Hippocampal formation (tissue), 2 donors: ENCODE results near the gene KCNN1.
"Not testable (repeated sequence)": the region's sequence is repeated elsewhere in the genome, so short reads cannot be mapped to it uniquely, and the experiment has no call there.

Experiments used
- DNase-seq, 2 donors: peaks; one replicate each; lab custom pipeline; 2025; lab: John Stamatoyannopoulos, UW

Gene KCNN1

DNA sequence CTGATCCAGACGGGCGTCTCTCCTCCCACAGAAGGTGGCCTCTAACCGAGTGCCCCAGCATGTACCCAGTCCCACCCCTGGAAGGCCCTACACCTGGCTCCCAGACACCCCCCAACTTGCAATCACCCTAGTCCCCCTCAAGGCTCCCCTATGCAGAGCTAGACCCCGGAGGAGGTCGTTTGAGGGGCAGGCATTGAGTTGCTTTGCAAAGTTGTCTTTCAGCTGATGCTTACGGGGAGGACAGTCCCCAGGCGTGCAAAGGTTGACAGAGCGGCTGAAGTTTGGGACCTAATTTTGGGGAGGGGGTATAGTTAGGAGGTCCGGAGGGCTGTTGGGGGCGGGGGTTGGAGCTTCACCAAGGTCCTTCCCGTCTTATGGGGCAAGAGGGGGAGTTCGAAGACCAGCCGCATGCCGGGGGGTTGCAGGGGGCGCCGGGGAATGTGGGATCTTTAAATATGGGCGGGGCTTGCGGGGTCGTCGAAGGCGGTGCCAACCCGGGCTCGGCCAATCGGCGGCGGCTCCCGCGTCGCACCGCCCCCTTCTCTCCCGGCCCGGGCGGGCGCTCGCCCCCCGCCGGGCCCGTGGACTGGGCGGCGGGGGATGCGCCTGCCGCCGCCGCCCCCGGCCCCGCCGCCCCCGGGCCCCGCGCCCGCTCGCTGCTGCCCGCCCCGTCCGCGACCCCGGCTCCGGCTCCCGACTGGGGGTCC lies at the start of gene KCNN1:
Gene KCNN1, plus strand, starts transcription at position 558 of the 707 bp plus-strand sequence. CDS start 6,782 bp downstream, outside the sequence.
- no peak for DNase-seq

DNA sequence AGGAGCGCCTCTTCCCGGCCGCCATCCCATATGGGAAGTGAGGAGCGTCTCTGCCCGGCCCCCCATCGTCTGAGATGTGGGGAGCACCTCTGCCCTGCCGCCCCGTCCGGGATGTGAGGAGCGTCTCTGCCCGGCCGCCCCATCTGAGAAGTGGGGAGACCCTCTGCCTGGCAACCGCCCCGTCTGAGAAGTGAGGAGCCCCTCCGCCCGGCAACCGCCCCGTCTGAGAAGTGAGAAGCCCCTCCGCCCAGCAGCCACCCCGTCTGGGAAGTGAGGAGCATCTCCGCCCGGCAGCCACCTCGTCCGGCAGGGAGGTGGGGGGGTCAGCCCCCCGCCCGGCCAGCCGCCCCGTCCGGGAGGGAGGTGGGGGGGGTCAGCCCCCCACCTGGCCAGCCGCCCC lies 48.8 kb upstream of the KCNN1 start:
- DNase-seq, result not testable (repeated sequence)

DNA sequence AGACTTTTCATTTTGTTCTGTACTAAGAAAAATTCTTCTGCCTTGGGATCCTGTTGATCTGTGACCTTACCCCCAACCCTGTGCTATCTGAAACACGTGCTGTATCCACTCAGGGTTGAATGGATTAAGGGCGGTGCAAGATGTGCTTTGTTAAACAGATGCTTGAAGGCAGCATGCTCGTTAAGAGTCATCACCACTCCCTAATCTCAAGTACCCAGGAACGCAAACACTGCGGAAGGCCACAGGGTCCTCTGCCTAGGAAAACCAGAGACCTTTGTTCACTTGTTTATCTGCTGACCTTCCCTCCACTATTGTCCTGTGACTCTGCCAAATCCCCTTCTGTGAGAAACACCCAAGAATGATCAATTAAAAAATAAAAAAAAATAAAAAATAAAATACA lies 47.8 kb upstream of the KCNN1 start:
- DNase-seq, result not testable (repeated sequence)

DNA sequence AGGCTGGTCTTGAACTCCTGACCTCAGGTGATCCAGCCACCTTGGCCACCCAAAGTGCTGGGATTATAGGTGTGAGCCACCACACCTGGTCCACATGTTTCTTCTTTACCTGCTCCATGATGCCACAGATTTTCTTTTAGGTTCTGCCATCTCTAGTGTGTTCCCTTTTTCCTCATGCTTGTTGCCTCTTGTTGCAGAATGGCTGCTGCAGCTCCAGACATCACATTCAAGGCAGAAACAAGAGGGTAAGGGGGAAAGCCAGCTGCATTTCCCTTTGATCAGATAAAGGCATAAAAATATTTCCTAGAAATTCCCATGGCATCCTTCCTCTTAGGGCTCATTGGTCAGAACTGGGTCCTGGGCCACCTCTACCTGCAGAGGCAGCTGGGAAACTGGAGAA lies 46.4 kb upstream of the KCNN1 start:
- DNase-seq, result no peak

DNA sequence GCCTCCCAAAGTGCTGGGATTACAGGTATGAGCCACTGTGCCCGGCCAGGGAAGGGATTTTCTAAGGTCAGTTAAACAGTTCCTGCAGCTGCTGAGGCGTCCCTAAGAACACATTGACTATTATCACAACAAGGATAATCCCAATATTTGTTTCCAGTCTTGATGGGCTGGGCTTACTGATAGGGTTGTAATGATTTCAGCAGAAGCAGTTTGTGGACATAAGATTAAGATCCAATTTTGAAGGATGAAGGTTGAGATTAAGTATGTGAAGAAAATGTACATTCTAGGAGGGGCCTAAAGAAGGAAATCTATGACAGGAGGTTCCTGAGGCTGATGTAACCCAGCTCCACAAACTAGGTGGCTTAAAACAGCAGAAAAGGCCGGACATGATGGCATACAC lies 44.8 kb upstream of the KCNN1 start:
- DNase-seq, result no peak

DNA sequence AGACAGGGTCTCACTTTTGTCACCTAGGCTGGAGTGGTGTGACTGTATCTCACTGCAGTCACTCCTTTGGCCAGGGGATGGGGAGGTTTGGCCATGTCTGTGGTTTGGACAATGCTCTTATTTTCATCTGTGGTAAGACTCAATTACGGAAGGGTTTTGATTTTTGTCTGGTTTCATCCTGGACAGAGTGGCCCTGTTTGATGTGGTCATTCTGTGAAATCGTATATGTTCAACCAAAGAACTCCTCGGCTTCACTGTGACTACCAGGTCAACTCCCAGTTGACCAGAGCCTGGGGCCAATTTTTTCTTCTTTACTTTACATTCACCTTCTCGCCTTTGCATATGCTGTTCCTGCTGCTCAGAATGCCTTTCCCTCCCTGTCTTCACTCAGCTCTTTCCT lies 40.9 kb upstream of the KCNN1 start:
- no peak for DNase-seq

DNA sequence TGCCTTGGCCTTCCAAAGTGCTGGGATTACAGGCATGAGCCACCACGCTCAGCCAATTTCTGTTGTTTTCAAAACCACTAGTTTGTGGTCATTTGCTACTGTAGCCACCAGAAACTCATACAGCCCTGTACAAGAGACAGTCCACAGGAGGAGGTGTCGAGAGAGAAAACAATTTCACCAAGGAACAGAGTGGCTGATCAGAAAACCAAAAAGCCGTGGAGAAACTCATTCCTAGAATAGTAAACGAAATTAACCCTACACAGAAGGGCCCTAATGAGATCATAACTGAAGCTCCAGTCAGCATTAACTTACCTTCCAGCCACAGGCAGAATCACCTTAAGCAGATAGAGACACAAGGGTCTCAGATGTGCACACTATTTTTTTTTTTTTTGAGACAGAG lies 37.9 kb upstream of the KCNN1 start:
- DNase-seq, result no peak

DNA sequence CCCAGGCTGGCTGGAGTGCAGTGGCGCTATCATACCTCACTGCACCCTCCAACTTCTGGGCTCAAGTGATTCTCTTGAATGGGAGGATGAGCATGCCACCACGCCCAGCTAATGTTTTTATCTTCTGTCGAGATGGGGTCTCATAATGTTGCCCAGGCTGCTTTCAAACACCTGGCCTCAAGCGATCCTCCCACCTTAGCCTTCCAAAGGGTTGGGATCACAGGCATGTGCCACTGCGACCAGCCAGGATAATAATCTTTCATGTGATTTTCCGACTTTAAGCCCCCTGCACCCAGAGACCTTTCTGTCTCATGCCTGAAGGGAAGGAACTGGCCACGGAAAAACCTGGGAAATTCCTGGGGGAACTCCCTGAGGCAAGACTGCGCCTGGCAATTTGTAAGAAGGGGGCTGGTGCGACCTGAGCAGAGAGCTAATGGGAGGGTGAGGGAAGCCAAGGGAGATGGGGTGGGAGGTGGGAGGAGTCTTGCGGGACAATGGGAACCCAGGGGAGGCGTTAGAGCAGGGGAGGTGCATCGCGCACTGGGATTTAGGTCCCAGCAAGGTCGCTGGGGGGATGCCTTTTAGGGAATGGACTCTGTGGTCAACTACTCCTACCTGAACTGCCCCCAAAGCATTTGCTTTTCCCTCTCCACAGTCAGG lies 35.2 kb upstream of the KCNN1 start:
- no peak for DNase-seq

DNA sequence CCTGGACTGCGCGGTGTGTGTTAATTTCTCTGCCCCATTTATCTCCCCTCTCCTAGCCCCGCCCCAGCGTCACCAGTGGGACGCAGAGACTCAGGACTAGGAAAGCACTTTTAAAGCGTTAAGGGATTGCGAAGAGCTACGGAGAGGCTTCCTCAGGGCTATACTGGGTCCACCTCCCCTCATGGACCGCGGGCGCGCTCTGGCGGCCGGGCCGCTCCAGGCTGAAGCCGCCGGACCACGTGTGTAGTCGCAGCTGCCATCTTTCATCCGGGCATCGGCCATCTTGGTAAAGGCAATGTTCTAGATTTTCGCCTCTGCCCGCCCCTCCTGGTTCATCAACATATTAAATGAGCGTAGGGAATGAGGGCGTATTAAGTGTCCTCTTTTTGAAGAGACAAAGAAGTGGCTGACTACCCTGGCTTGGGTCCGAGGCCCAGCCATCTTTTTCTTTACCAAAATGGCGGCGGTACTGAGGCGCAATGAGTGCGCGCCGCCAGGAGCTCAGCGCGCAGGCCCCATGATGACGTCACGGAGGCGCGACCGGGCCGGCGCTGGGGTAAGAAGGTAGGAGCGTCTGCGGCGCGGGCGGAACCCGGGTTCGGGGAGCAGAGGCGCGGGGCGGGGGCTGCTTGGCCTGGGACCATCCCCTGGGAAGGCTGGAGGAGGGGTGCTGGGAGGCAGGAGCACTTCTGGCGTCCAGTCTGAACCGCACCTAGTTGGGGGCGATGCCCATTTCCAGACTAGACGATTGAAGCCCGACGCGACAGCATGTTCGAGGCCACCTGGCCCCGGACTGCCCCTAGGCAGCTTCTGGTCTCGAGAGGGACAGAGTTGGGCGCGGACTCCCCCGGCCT lies 34.2 kb upstream of the KCNN1 start, which contains the start of gene CCDC124:
Gene CCDC124, plus strand, starts transcription at position 531 of the 854 bp plus-strand sequence. CDS start 3,406 bp downstream, outside the sequence.
- peak; percentile 85 to 87 for DNase-seq

DNA sequence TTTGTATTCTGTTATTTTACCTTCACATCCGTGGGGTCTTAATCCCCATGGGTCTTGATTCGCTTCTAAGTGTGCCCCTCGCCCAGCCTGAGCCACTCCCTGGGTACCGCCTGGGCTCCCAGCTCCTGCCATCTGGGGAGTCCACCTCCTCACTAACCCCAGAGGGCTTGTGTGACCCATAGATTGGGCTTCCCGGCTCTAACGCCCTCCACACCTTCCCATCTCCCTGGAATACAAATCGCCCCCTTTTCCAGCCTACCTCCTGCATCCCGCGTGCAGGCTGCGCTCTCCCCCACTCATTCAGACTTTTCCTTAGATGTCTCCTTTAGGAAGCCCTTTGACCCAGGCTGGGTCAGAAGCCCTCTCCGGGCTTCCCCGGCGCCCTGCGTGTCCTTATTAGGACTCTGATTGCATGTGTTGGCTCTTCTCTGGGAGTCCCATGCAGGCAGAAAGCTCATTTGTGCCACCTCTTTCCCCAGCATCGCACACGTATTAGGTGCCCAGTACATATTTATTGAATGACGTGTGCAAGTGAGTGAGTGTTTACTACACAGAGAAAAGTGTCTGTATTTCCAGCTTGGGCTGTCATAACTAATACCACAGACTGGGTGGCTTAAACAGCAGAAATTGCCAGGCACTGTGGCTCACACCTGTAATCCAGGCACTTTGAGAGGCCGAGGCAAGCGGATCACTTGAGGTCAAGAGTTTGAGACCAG lies 33.3 kb upstream of the KCNN1 start:
- no peak for DNase-seq

DNA sequence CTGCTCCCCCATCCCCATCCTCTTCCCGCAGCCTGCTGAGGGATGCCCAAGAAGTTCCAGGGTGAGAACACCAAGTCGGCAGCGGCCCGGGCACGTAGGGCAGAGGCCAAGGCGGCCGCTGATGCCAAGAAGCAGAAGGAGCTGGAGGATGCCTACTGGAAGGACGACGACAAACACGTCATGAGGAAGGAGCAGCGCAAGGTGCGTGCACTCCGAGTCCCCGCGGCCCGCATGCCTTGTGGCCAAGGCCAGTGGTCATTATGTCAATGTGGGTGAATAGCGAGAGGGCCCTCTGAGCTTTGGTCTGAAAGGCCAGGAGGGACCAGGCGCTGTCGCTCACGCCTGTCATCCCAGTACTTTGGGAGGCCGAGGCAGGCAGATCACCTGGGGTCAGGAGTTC lies 30.5 kb upstream of the KCNN1 start:
- DNase-seq, result no peak

DNA sequence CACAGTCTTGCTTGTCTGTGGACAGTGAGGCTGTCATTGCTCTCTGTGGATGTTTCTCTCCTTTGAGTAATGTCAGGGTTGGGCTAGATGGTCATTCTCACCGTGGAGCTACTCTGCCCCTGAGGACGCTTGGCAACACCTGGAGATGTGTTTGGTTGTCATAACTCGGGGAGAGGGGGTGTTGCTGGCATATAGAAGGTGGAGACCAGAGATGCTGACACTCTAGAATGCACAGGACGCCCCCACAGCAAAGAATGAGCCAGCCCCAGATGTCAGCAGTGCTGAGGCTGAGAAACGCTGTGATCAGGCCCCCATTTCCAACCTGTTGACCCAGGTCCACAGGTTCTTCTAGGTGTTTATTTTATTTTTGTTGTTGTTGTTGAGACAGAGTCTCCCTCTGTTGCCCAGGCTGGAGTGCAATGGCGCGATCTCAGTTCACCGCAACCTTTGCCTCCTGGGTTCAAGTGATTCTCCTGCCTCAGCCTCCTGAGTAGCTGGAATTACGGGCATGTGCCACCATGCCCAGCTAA lies 29.5 kb upstream of the KCNN1 start:
- DNase-seq, result no peak

DNA sequence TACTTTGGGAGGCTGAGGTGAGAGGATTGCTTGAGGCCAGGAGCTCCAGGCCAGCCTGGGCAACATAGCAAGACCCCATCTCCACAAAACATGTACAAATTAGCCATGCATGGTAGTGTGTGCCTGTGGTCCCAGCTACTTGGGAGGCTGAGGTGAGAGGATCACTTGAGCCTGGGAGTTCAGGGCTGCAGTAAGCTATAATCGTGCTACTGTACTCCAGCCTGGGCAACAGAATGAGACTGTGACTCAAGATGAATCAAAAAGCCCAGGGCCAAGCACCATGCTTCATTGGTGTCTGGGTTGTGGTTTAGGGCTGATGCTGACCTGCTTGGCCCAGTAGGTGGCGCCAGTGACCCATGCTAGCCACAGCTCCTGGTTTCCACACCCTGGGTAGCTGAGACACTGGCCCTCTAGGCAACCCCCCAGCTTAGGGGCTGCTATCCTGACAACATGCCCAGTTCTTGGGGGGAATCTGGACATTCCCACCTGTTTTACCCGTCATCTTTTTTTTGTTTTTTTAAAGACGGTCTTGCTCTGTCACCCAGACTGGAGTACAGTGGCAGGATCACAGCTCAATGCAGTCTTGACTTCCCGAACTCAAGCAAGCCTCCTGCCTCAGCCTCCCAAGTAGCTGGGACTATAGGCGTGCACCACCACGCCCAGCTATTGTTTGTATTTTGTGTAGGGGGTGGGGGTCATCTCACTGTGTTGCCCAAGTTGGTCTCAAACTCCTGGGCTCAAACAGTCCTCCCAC lies 28.6 kb upstream of the KCNN1 start:
- DNase-seq, result peak; percentile 45 to 53

DNA sequence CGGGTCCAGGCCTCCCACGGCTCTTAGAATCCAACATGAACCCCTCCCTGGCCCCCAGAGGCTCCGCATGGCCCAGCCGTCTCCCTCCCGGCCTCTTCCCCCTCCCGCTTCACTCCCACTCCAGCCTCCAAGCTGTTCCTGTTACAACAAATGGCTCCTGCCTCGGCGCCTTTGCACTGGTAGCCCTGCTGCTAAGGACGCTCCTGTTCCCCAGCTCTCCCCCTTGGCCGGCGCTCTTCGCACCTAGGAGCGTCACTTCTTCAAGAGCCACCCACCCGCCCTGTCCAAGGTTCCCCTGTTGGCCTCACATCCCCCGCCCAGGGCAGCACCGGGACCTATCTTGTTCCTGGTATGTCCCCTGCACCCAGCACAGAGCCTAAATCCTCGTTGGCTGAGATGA lies 24.7 kb upstream of the KCNN1 start:
- no peak for DNase-seq

DNA sequence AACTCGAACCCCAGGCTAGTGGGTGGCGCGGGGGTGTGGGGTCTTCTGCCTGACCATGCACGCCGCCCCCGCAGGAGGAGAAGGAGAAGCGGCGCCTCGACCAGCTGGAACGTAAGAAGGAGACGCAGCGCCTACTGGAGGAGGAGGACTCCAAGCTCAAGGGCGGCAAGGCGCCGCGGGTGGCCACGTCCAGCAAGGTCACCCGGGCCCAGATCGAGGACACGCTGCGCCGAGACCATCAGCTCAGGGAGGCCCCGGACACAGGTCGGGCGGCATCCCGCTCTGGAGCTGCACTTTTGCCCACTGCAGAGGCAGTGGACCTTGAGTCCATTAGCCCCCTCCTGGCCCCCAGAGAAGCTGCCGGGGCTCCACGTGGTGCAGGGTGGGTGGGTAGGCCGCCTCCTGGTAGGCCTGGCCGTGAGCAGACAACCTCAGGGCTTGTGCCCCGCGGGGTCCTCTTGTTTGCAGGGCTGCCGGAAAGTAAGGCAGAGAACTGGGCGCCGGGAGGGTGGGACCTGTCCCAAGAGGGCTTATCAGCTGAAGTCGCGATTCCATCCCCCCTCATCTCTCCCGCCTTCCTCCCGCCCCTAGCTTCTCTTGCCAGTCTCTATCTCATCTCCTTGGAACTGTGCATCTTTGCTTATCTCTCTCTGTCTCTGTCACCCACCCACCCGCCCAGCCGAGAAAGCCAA lies 24.2 kb upstream of the KCNN1 start:
- DNase-seq, result no peak

DNA sequence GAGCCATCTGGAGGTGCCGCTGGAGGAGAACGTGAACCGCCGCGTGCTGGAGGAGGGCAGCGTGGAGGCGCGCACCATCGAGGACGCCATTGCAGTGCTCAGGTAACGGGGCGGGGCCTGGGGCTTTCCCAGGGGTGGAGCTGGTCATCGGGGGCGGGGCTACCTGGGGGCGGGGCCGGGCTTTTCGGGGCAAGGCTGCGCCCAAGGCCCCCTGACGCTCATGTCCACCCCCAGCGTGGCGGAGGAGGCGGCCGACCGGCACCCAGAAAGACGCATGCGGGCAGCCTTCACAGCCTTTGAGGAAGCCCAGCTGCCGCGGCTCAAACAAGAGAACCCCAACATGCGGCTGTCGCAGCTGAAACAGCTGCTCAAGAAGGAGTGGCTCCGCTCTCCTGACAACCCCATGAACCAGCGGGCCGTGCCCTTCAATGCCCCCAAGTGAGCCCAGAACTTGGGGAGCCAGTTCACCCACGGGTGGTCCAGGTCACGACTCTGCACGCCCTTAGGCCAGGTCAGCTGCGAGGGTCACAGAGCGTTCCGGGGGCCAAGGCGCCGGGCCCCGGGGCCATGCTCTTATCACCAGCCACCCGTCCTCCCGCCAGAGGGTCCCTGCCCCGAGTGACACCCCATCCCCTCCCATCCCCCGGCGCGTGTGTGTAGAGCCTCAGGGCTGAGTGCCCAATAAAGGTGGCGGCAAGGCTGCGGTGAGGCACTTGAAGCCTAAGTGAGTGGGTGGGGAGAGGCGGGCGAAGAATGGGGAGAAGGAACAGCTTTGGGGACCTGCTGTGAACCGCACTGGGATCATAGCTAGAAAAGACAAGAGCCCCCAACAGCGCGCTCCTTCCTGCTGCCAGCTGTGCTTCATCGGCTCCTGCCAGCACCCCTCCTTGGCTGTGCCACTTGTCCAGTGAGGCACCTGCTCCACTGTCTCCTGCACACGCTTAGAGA lies 23.4 kb upstream of the KCNN1 start:
- no peak for DNase-seq

DNA sequence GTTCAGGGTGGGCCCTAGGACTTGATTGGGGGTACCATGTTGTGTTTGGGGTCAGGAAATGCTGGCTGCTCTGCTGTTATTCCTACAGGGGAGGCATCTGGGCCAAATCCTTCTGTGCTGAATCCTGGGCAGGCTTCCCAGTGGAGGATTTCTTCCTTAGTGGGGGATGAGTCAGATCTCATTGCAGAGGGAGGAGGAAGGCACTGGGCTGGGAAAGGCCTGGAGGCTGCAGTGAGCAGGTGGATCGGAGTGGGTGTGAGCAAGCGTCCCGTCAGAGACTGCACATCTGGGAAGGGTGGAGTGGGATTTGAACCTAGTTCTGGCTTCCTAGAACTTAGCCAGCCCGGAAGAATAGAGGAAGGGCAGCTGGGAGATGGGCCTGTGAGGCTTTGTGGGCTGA lies 22.6 kb upstream of the KCNN1 start:
- DNase-seq, result no peak

DNA sequence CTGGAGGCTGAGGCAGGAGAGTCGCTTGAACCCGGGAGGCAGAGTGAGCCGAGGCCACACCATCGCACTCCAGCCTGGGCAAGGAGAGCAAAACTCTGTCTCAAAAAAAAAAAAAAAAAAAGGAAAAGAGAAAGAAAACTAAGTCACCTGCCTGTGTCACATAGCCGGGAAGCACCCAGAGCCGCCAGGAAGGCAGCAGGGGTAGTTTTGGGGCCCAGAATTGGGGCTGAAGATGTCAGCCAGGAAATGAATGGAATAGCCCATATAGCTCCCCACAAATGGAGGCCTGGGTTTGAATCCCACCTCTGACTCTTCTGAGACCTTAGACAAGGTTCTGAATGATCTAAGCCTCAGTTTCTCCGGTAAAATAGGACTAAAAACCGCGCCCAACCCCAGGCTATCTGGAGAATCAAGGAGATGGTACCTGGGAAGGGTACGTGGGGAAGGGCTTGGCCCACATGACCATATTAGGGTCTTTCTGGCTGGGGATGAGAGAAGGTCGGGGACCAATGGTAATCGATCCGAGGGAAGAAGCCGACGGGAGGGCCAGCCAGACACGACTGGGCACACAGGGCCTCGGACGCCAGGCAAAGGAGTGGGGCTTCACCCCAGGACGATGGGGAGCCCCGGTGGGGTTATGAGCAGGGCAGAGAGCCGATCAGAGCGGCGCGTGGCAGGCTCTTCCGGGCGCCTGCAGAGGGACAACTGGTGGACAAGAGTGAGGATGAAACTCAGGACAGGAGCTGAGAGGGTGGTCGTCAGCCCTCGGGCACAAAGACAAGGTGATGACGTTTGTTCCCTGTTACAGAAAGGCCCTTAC lies 19.7 kb upstream of the KCNN1 start:
- no peak for DNase-seq
